ENCODE results near the gene FHOD3. TPM values are rescaled to one million over a fixed set of nuclear protein-coding genes. Genes with fewer than 3 reads are reported as not detected.

FHOD3 gene
- total and polyA plus RNA-seq, 9 of the 15 experiments (the other 6 are each of a cell fraction or from before 2014, with no cell fraction given) = 0.11 TPM; not detected in 8

DNA sequence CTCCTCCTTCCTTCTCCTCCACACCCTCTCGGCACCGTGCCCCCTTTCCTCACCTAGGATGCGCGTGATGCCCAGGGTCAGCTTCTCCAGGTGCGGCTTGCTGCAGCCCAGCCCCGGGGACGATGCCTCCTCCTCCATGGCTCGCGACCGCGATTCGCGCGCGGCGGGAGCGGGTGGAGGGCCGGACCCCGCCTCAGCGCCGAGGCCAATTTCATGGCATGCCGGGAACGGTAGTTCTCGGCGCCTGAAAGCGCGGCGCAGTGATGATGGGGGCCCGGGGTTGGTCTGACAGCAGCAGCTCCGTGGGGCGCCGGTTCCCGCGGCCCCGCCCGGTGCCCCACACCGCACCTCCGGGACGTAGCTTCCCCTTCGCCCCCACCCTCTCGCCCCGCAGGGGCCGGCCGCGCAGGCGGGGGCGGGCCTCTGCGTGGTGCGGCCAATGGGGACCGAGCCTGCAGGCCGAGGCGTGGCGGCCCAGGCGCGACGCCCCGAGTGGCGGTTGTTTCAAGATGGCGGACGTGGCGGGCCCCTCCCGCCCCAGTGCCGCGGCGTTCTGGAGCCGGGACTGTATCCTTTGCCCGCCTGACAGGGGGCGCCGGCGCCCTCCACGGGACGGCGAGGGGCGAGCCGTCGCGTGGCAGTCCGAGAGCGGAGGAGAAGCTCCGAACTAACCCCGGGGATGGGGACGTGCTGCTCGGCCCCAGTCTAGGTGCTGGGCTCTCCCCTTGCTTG is 531.3 kb downstream of the FHOD3 start, which contains the start of the genes KIAA1328 and TPGS2 (continued):
- TF ChIP-seq RFX5 (IDR thresholded peaks at IDR 0.05; ENCODE audit: low read depth, low read length) (no peak), ZNF696 (CRISPR knock-in tag; conservative IDR thresholded peaks at IDR 0.05) (no peak), CHAMP1 (IDR thresholded peaks at IDR 0.05) (peak; percentile 61; the same call in 1 of the 2 replicates), ZNF830 (CRISPR knock-in tag; IDR thresholded peaks at IDR 0.05) (peak; percentile 82; the same call in 1 of the 2 replicates), THAP12 (CRISPR knock-in tag; IDR thresholded peaks at IDR 0.05) (0 out of 2 replicates have a peak, but pooled peaks have one; percentile 47), ZC3H11A (IDR thresholded peaks at IDR 0.05; ENCODE audit: low read depth, low read length) (no peak), FUS (optimal IDR thresholded peaks at IDR 0.05; ENCODE audit: low read depth, low read length) (peak; percentile 96), TAL1 (IDR thresholded peaks at IDR 0.05) (no peak), ZNF174 (CRISPR knock-in tag; IDR thresholded peaks at IDR 0.05) (no peak), NR3C1 (CRISPR knock-in tag; IDR thresholded peaks at IDR 0.05) (no peak; the same call in 1 of the 2 replicates), NCOA1 (IDR thresholded peaks at IDR 0.05; ENCODE audit: low read depth) (no peak), CTCF (IDR thresholded peaks at IDR 0.05 in 2 of 3, conservative IDR thresholded peaks at IDR 0.05 in 1 of 3; ENCODE audit: insufficient read depth in 2 of 3, low read depth in 1 of 3, low read length in 3 of 3) (peak; percentile 68 to 85 (median 85)), CREB3L1 (IDR thresholded peaks at IDR 0.05; ENCODE audit: borderline replicate concordance, low read depth) (peak; percentile 94), RFX1 (IDR thresholded peaks at IDR 0.05) (no peak), GATAD2B (IDR thresholded peaks at IDR 0.05; ENCODE audit: borderline replicate concordance) (peak; percentile 90), RBFOX2 (IDR thresholded peaks at IDR 0.05; ENCODE audit: low read depth, low read length) (peak; percentile 91), ZNF175 (CRISPR knock-in tag; IDR thresholded peaks at IDR 0.05; ENCODE audit: low read depth) (no peak), ZNF655 (CRISPR knock-in tag; IDR thresholded peaks at IDR 0.05) (no peak), ATF1 (CRISPR knock-in tag; IDR thresholded peaks at IDR 0.05) (no peak), ATF1 (tag; IDR thresholded peaks at IDR 0.05) (peak; percentile 95)

Data from K562 (cell line).